ENCODE measurements around the gene CFAP161.

DNA sequence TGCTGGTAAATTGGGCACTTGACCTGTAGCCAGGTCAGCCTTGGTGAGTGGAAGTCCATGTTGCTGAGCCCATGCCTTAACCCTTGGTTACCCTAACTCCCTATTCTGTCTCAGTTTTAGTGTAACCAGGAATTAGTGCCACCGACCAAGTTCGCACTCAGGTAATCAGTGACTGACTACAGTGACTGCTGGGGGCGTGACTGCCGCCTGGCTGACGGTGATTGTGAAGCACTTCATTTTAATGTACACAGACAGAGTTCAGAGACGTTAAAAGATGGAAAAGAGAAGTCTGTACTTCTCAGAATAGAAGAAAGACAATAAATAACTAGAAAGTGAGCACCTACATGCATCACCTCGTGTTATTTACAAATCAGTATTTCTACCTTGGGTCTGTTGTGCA lies 17.3 kb downstream of the CFAP161 start:
- no peak for TF ChIP-seq CTCF (IDR thresholded peaks at IDR 0.05; ENCODE audit: low read length)
- TF ChIP-seq EZH2 (IDR thresholded peaks at IDR 0.05; ENCODE audit: borderline replicate concordance, low read length), result no peak

Measured in OCI-LY1 (cell line).